MM.1S (cell line): Measurements from ENCODE around the gene UNC93A.
"Not testable (repeated sequence)": the region's sequence is repeated elsewhere in the genome, so short reads cannot be mapped to it uniquely, and the experiment has no call there.

ENCODE experiments used
- CTCF ChIP-seq: fragments of 300-600 bp; sonication (generic); IDR thresholded peaks from 2 replicates; pipeline ENCODE4 v1.5.1; 2016; ENCODE audit warnings: antibody characterized with exemption, low read length, mixed read lengths
- EZH2 ChIP-seq: fragments of 300-600 bp; sonication (generic); optimal IDR thresholded peaks from 2 replicates; pipeline ENCODE3; 2017; ENCODE audit warnings: low read depth, mild to moderate bottlenecking, antibody characterized with exemption, low read length, mixed read lengths

- TF ChIP-seq CTCF, EZH2: not testable (repeated sequence)
Observed at GRCh38 chr6:167266057-167266829, 24.9 kb upstream of the UNC93A start.
